H1 (cell line): ENCODE data around the gene CMC1. TPM values are rescaled to one million over a fixed set of nuclear protein-coding genes. Genes with fewer than 3 reads are reported as not detected.

ENCODE experiments used
- CTCF ChIA-PET: fragments of 300-600 bp; sonication (Branson Sonifier 250); formaldehyde crosslinking; loops from one replicate; lab custom pipeline; 2021; ENCODE audit not compliant: partially characterized antibody; lab: Charles Lee
- POLR2A ChIA-PET: fragments of 300-600 bp; sonication (Branson Sonifier 250); formaldehyde crosslinking; loops from one replicate; lab custom pipeline; 2021; ENCODE audit warnings: inconsistent platforms; ENCODE audit not compliant: partially characterized antibody; lab: Charles Lee
- DNase-seq, 2 experiments: peaks; one replicate each; pipeline versions ENCODE4 v3.0.0 to v3.0.0-alpha.2; 2010 to 2022; ENCODE audit warnings: low spot score in 2 of 2, low read depth in 1 of 2, mixed read lengths in 1 of 2
- FAIRE-seq: peaks from 2 replicates; lab custom pipeline; 2011; peaks lifted over from hg19 to GRCh38; lab: Jason Lieb, UNC
- H2AFZ ChIP-seq: 2 replicates; pipeline ENCODE4 v1.8.1; 2012; ENCODE audit warnings: low read length, inconsistent platforms
- H2AK5ac ChIP-seq: 2 replicates; pipeline ENCODE4 v1.6.1; 2013; ENCODE audit warnings: low read depth, low read length
- H2BK120ac ChIP-seq: replicated peaks from 2 replicates; pipeline ENCODE3; 2013; ENCODE audit warnings: low read depth, low read length, inconsistent platforms
- H2BK12ac ChIP-seq: 2 replicates; pipeline ENCODE4 v1.6.1; 2013; ENCODE audit warnings: low read depth, low read length
- H2BK15ac ChIP-seq: 2 replicates; pipeline ENCODE4 v1.6.1; 2013; ENCODE audit warnings: low read length
- H2BK20ac ChIP-seq: 2 replicates; pipeline ENCODE4 v1.6.1; 2013; ENCODE audit warnings: low read length
- H2BK5ac ChIP-seq: 2 replicates; pipeline ENCODE4 v1.6.1; 2013; ENCODE audit warnings: low read depth, low read length
- H3K14ac ChIP-seq: 2 replicates; pipeline ENCODE4 v1.6.1; 2013; ENCODE audit warnings: inconsistent platforms; ENCODE audit not compliant: insufficient read length
- H3K18ac ChIP-seq: 2 replicates; pipeline ENCODE4 v1.6.1; 2013; ENCODE audit warnings: low read length; ENCODE audit errors: extremely low read depth
- H3K23ac ChIP-seq: 2 replicates; pipeline ENCODE4 v1.6.1; 2013; ENCODE audit warnings: inconsistent platforms; ENCODE audit not compliant: insufficient read length
- H3K23me2 ChIP-seq: 2 replicates; pipeline ENCODE4 v1.6.1; 2013; ENCODE audit warnings: low read depth, low read length
- H3K27ac ChIP-seq: 2 replicates; pipeline ENCODE4 v1.6.1; 2011; ENCODE audit warnings: low read depth, low read length, inconsistent platforms
- H3K27me3 ChIP-seq, 4 experiments: replicated peaks in 1 of 4; 1 replicate in 1 of 4; 2 replicates in 3 of 4; pipeline versions ENCODE4 v1.6.1 to v1.8.1; 2011 to 2013; ENCODE audit warnings: low read length in 3 of 4, mild to moderate bottlenecking in 3 of 4, inconsistent platforms in 2 of 4, mixed read lengths in 2 of 4, moderate library complexity in 1 of 4; ENCODE audit not compliant: control insufficient read depth in 3 of 4, insufficient read depth in 3 of 4; ENCODE audit errors: extremely low read depth in 1 of 4
- H3K36me3 ChIP-seq, 4 experiments: 2 replicates each; pipeline versions ENCODE4 v1.6.1 to v1.8.1; 2011 to 2013; ENCODE audit warnings: mild to moderate bottlenecking in 4 of 4, low read length in 3 of 4, moderate library complexity in 2 of 4, control low read depth in 1 of 4, inconsistent platforms in 1 of 4; ENCODE audit not compliant: insufficient read depth in 4 of 4, control insufficient read depth in 2 of 4
- H3K4ac ChIP-seq: replicated peaks from 2 replicates; pipeline ENCODE3; 2013; ENCODE audit warnings: low read length, low read depth, mixed read lengths, inconsistent platforms; ENCODE audit not compliant: insufficient read length
- H3K4me1 ChIP-seq, 4 experiments: replicated peaks in 1 of 4; 1 replicate in 1 of 4; 2 replicates in 3 of 4; pipeline versions ENCODE4 v1.6.1 to v1.8.1; 2011 to 2013; ENCODE audit warnings: low read length in 3 of 4, inconsistent platforms in 2 of 4, mixed read lengths in 1 of 4; ENCODE audit not compliant: insufficient read depth in 4 of 4, control insufficient read depth in 3 of 4
- H3K4me2 ChIP-seq, 2 experiments: 2 replicates each; pipeline versions ENCODE4 v1.6.1 to v1.8.1; 2011 to 2013; ENCODE audit warnings: low read depth in 2 of 2, low read length in 2 of 2, control low read depth in 1 of 2, inconsistent platforms in 1 of 2, mild to moderate bottlenecking in 1 of 2; ENCODE audit not compliant: insufficient read depth in 1 of 2
- H3K4me3 ChIP-seq, 4 experiments: fragments of 200-600, 300-600 bp in 1 of 4; sonication (generic), shearing (Covaris generic), sonication (Bioruptor Twin) in 1 of 4; 2 replicates each; pipeline versions ENCODE4 v1.5.1 to v1.8.1; 2011 to 2016; ENCODE audit warnings: low read length in 4 of 4, low read depth in 3 of 4, control low read depth in 2 of 4, inconsistent platforms in 2 of 4, mild to moderate bottlenecking in 2 of 4, mixed read lengths in 1 of 4, moderate library complexity in 1 of 4; ENCODE audit not compliant: insufficient read depth in 2 of 4; ENCODE audit errors: extremely low read depth in 1 of 4
- H3K56ac ChIP-seq: replicated peaks from 2 replicates; pipeline ENCODE3; 2013; ENCODE audit warnings: low read depth, mild to moderate bottlenecking, mixed read lengths, low read length, inconsistent platforms; ENCODE audit not compliant: insufficient read length
- H3K79me1 ChIP-seq: 2 replicates; pipeline ENCODE4 v1.6.1; 2013; ENCODE audit warnings: low read depth, low read length, control low read depth
- H3K79me2 ChIP-seq, 2 experiments: 2 replicates each; pipeline versions ENCODE4 v1.6.1 to v1.8.1; 2012 to 2013; ENCODE audit warnings: low read length in 2 of 2, mild to moderate bottlenecking in 2 of 2, inconsistent platforms in 1 of 2; ENCODE audit not compliant: insufficient read depth in 2 of 2, control insufficient read depth in 1 of 2
- H3K9ac ChIP-seq, 4 experiments: replicated peaks in 1 of 4; 1 replicate in 1 of 4; 2 replicates in 3 of 4; pipeline versions ENCODE4 v1.6.1 to v1.8.1; 2011 to 2013; ENCODE audit warnings: low read depth in 3 of 4, low read length in 3 of 4, control low read depth in 2 of 4, mild to moderate bottlenecking in 2 of 4, moderate library complexity in 2 of 4, inconsistent platforms in 1 of 4; ENCODE audit errors: extremely low read depth in 1 of 4
- H3K9me3 ChIP-seq, 2 experiments: 2 replicates each; pipeline versions ENCODE4 v1.6.1 to v1.8.1; 2012 to 2013; ENCODE audit warnings: mild to moderate bottlenecking in 2 of 2, moderate library complexity in 2 of 2, control low read depth in 1 of 2, inconsistent platforms in 1 of 2, low read depth in 1 of 2, low read length in 1 of 2, mixed read lengths in 1 of 2; ENCODE audit not compliant: insufficient read depth in 2 of 2
- H4K20me1 ChIP-seq, 2 experiments: replicated peaks in 1 of 2; 2 replicates each; pipeline versions ENCODE3 to v1.8.1; 2011 to 2013; ENCODE audit warnings: inconsistent platforms in 2 of 2, low read length in 2 of 2, mild to moderate bottlenecking in 1 of 2; ENCODE audit not compliant: insufficient read depth in 2 of 2, control insufficient read depth in 1 of 2
- H4K5ac ChIP-seq: 2 replicates; pipeline ENCODE4 v1.6.1; 2013; ENCODE audit warnings: low read length, low read depth, mixed read lengths, inconsistent platforms; ENCODE audit not compliant: insufficient read length
- H4K8ac ChIP-seq: 2 replicates; pipeline ENCODE4 v1.8.0; 2013; ENCODE audit warnings: mild to moderate bottlenecking, moderate library complexity, low read length, inconsistent platforms; ENCODE audit not compliant: insufficient read depth; ENCODE audit errors: extremely low read depth
- H4K91ac ChIP-seq: replicated peaks from 2 replicates; pipeline ENCODE3; 2013; ENCODE audit warnings: low read length, mixed read lengths, inconsistent platforms; ENCODE audit not compliant: insufficient read length
- ASH2L ChIP-seq: fragments of 200-600, 300-600 bp; sonication (generic); IDR thresholded peaks from one replicate; pipeline ENCODE4 v1.7.1; 2017; ENCODE audit warnings: low read length
- BRCA1 ChIP-seq: IDR thresholded peaks from 2 replicates; pipeline ENCODE4 v1.6.1; 2012; ENCODE audit warnings: low read depth, low read length, improper control_type of control experiment
- CEBPB ChIP-seq: IDR thresholded peaks from 2 replicates; pipeline ENCODE4 v1.6.1; 2012; ENCODE audit warnings: low read depth, low read length
- CTBP2 ChIP-seq: IDR thresholded peaks from 2 replicates; pipeline ENCODE4 v1.7.0; 2011; ENCODE audit warnings: borderline replicate concordance, mild to moderate bottlenecking, moderate library complexity, mixed read lengths, low read length; ENCODE audit not compliant: insufficient read depth, insufficient read length
- HDAC6 ChIP-seq: IDR thresholded peaks from one replicate; pipeline ENCODE4 v1.7.1; 2012; ENCODE audit warnings: low read depth, mild to moderate bottlenecking, inconsistent platforms, low read length, moderate library complexity
- PHF8 ChIP-seq: fragments of 200-600 bp; sonication (generic); conservative IDR thresholded peaks from 2 replicates; pipeline ENCODE4 v1.7.1; 2012; ENCODE audit warnings: low read depth, mild to moderate bottlenecking, inconsistent platforms, low read length, moderate library complexity
- RXRA ChIP-seq: IDR thresholded peaks from 2 replicates; pipeline ENCODE4 v1.6.1; 2011; ENCODE audit warnings: low read depth, mild to moderate bottlenecking, low read length, moderate library complexity; ENCODE audit not compliant: insufficient read depth
- SUZ12 ChIP-seq: fragments of 200-600 bp; sonication (generic); IDR thresholded peaks from 2 replicates; pipeline ENCODE4 v1.6.1; 2012; ENCODE audit warnings: mild to moderate bottlenecking, inconsistent platforms, low read length, moderate library complexity, mixed read lengths
- TAF1 ChIP-seq: IDR thresholded peaks from 2 replicates; pipeline ENCODE4 v1.6.1; 2011; ENCODE audit warnings: mild to moderate bottlenecking, low read depth, low read length
- TBP ChIP-seq: IDR thresholded peaks from 2 replicates; pipeline ENCODE4 v1.6.1; 2011; ENCODE audit warnings: low read depth, low read length, improper control_type of control experiment
- USF2 ChIP-seq: IDR thresholded peaks from 2 replicates; pipeline ENCODE4 v1.6.1; 2011; ENCODE audit warnings: low read length, improper control_type of control experiment
- YY1 ChIP-seq: IDR thresholded peaks from 2 replicates; pipeline ENCODE4 v1.6.1; 2011; ENCODE audit warnings: low read depth, mild to moderate bottlenecking, low read length
- WGBS, 2 experiments: shearing (Covaris generic) in 1 of 2; methylation state at CpG; one replicate each; pipeline versions ENCODE4 v1.1.6 to v1.1.7; 2013 to 2015; ENCODE audit warnings: low lambda C conversion rate in 2 of 2, mixed read lengths in 2 of 2, inconsistent platforms in 1 of 2, low coverage in 1 of 2, missing lambda C conversion rate in 1 of 2; ENCODE audit not compliant: insufficient replicate concordance in 2 of 2, insufficient coverage in 1 of 2, insufficient read length in 1 of 2; ENCODE audit errors: extremely low coverage in 1 of 2, missing lambda C conversion rate in 1 of 2; 5-methylcytosine and 5-hydroxymethylcytosine counted together
- polyA plus RNA-seq, 7 experiments: library from polyadenylated mRNA; depleted of rRNA in 3 of 7; stranded (reverse) in 5 of 7; unstranded in 2 of 7; fragments of >200 nt in 5 of 7; fragments of 200-250 nt in 2 of 7; gene quantifications; 1 replicate in 5 of 7; 2 replicates in 1 of 7; 4 replicates in 1 of 7; pipeline versions ENCODE4 v1.2.1 to v1.2.3, GENCODE V29; 2011 to 2013; ENCODE audit warnings: missing spikeins in 2 of 7, mixed read lengths in 2 of 7
- total RNA-seq: library from RNA; stranded (reverse); fragmentation: NEBNext Ultra II Directional; extraction: Animal tissue kit (Norgen Biotek cat#: 25700); gene quantifications from 2 replicates; pipeline ENCODE4 v1.2.1, GENCODE V29; 2021

CMC1 gene
- total and polyA plus RNA-seq, 2 of the 8 experiments (the other 6 are each of a cell fraction or from before 2014, with no cell fraction given), result 11.4 to 19.4 TPM

GRCh38 chr3:28278918-28279317 is 37.5 kb downstream of the CMC1 start:
- H2BK20ac ChIP-seq, result no peak overlapping the region
- H2BK5ac ChIP-seq, result no peak overlapping the region
- CTCF ChIA-PET, result interaction anchor here (0.5 to 1.5 kb wide), 5 partner anchors 8 to 265 kb away, joined by 3 to 10 read pairs (median 3); no protein-coding TSS in a partner anchor
- H3K27ac ChIP-seq, result no peak overlapping the region
- H3K36me3 ChIP-seq, result no peaks in the 10 kb centered on the region; a peak in 2 of 8 replicates
- no peaks in the 10 kb centered on the region for H3K27me3 ChIP-seq
- no peak overlapping the region for H2BK120ac ChIP-seq
- no peak overlapping the region for H3K9ac ChIP-seq
- H3K23ac ChIP-seq, result no peak overlapping the region
- H4K8ac ChIP-seq, result no peak overlapping the region
- no peaks in the 10 kb centered on the region for H3K79me2 ChIP-seq
- no peak overlapping the region for H3K4me3 ChIP-seq
- no peaks in the 10 kb centered on the region for H3K79me1 ChIP-seq
- POLR2A ChIA-PET, result no interaction called here
- no peak overlapping the region for H3K56ac ChIP-seq
- no peak overlapping the region for H2AK5ac ChIP-seq
- no peak overlapping the region for H3K4ac ChIP-seq
- no peaks in the 10 kb centered on the region for H4K20me1 ChIP-seq
- H2BK12ac ChIP-seq, result no peak overlapping the region
- H4K91ac ChIP-seq, result no peak overlapping the region
- H2AFZ ChIP-seq, result no peak overlapping the region
- no peak overlapping the region for H3K4me2 ChIP-seq
- H3K14ac ChIP-seq, result no peak overlapping the region
- H3K18ac ChIP-seq, result no peak overlapping the region
- H3K9me3 ChIP-seq, result 0 out of 4 replicates have a peak, but pooled peaks cover 0 to under 1% of the 10 kb centered on the region in 2 experiments
- FAIRE-seq (no peak), DNase-seq (no peak)
- H2BK15ac ChIP-seq, result no peak overlapping the region
- 91% methylated on average over 2 of the region's 2 CpGs; no CpG with 5 or more reads in 1 of the 2 experiments for WGBS, 2 experiments
- no peak overlapping the region for H4K5ac ChIP-seq
- no peaks in the 10 kb centered on the region; the same call in 1 of the 2 replicates for H3K23me2 ChIP-seq
- no peaks in the 10 kb centered on the region for H3K4me1 ChIP-seq
- no peak for TF ChIP-seq RXRA
- TF ChIP-seq BRCA1, result no peak
- no peak for TF ChIP-seq CTBP2
- TF ChIP-seq TAF1, result no peak
- no peak for TF ChIP-seq TBP
- no peak for TF ChIP-seq ASH2L
- no peak for TF ChIP-seq CEBPB
- TF ChIP-seq YY1, result no peak
- TF ChIP-seq HDAC6, result no peak
- no peak for TF ChIP-seq USF2
- no peak for TF ChIP-seq SUZ12
- TF ChIP-seq PHF8, result no peak
